Common myeloid progenitor, CD34-positive (primary cell): ENCODE results near the gene STAC.
"Not testable (repeated sequence)": the region's sequence is repeated elsewhere in the genome, so short reads cannot be mapped to it uniquely, and the experiment has no call there.

Experiments used
- CTCF ChIA-PET: fragments of 350-600 bp; sonication (Branson Sonifier 250); formaldehyde crosslinking; loops from one replicate; lab custom pipeline; 2021; ENCODE audit warnings: antibody characterized with exemption; lab: Charles Lee
- POLR2A ChIA-PET: fragments of 350-600 bp; sonication (Branson Sonifier 250); formaldehyde crosslinking; loops from one replicate; lab custom pipeline; 2021; ENCODE audit warnings: antibody characterized with exemption; lab: Charles Lee
- DNase-seq, 3 donors: peaks; one replicate each; pipeline versions ENCODE4 v3.0.0 to v3.0.0-alpha.2; 2013
- H3K27ac ChIP-seq, 2 experiments: 1 replicate in 1 of 2; 2 replicates in 1 of 2; pipeline ENCODE4 v1.7.0; 2013; ENCODE audit warnings: inconsistent platforms in 2 of 2, low read length in 2 of 2, mild to moderate bottlenecking in 2 of 2, low read depth in 1 of 2, moderate library complexity in 1 of 2; ENCODE audit not compliant: severe bottlenecking in 2 of 2, insufficient read depth in 1 of 2, poor library complexity in 1 of 2
- H3K27me3 ChIP-seq, 5 experiments: replicated peaks in 2 of 5; 1 replicate in 3 of 5; 2 replicates in 2 of 5; pipeline versions ENCODE4 v1.6.1 to v1.7.0; 2013; ENCODE audit warnings: low read length in 4 of 5, mild to moderate bottlenecking in 2 of 5, moderate library complexity in 2 of 5, inconsistent platforms in 1 of 5; ENCODE audit not compliant: insufficient read depth in 5 of 5, control insufficient read depth in 4 of 5
- H3K36me3 ChIP-seq, 4 experiments: 1 replicate in 2 of 4; 2 replicates in 2 of 4; pipeline versions ENCODE4 v1.6.1 to v1.7.0; 2013; ENCODE audit warnings: low read length in 3 of 4, control low read depth in 1 of 4, mild to moderate bottlenecking in 1 of 4; ENCODE audit not compliant: control insufficient read depth in 4 of 4, insufficient read depth in 4 of 4
- H3K4me1 ChIP-seq, 4 experiments: 1 replicate in 3 of 4; 2 replicates in 1 of 4; pipeline versions ENCODE4 v1.6.1 to v1.7.1; 2013; ENCODE audit warnings: low read length in 3 of 4, mild to moderate bottlenecking in 3 of 4, control low read depth in 1 of 4, inconsistent platforms in 1 of 4, moderate library complexity in 1 of 4; ENCODE audit not compliant: control insufficient read depth in 4 of 4, insufficient read depth in 4 of 4; ENCODE audit errors: control extremely low read depth in 1 of 4
- H3K4me3 ChIP-seq, 7 experiments: 1 replicate in 4 of 7; 2 replicates in 3 of 7; pipeline versions ENCODE4 v1.5.1 to v1.7.0; 2013; ENCODE audit warnings: mild to moderate bottlenecking in 7 of 7, low read length in 6 of 7, moderate library complexity in 6 of 7, inconsistent platforms in 2 of 7, low read depth in 2 of 7, control low read depth in 1 of 7; ENCODE audit not compliant: insufficient read depth in 4 of 7, control insufficient read depth in 1 of 7; ENCODE audit errors: extremely low read depth in 1 of 7
- H3K9me3 ChIP-seq, 5 experiments: 1 replicate in 4 of 5; 2 replicates in 1 of 5; pipeline versions ENCODE4 v1.6.1 to v1.7.1; 2013; ENCODE audit warnings: low read length in 4 of 5, mild to moderate bottlenecking in 2 of 5, inconsistent platforms in 1 of 5, low read depth in 1 of 5, moderate library complexity in 1 of 5; ENCODE audit not compliant: control insufficient read depth in 4 of 5, insufficient read depth in 2 of 5; ENCODE audit errors: control extremely low read depth in 1 of 5
- WGBS: methylation state at CpG from one replicate; pipeline ENCODE4 v1.1.5; 2013; ENCODE audit not compliant: insufficient coverage; 5-methylcytosine and 5-hydroxymethylcytosine counted together

The STAC gene

DNA sequence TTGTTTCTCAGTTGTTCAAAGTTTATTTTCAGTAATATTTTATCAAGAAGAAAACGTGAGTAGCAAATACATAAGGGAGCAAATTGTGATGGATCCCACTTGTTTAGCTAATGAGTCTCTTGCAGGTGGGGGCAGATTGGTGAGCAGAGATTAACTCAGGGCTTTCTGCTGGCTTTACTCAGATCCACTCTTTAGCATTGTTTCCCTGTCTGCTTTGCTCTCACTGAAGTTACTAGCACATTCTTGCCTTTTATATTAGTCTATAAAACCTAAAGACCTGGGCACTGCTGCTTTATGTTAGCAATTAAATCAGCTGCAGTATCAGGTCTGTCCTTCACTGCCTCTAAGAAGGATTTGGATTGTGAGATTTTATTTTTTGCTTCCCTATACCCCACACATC lies 71.5 kb downstream of the STAC start:
- WGBS = no CpG with 5 or more reads among the region's 1 CpG
- H3K27ac ChIP-seq = peak overlapping the region in 1 of 2 experiments; percentile 49
- DNase-seq = no peak
- peaks cover 0 to 6% (median 0%) of the 10 kb centered on the region in 4 experiments for H3K36me3 ChIP-seq
- ChIA-PET POLR2A (no interaction called here), CTCF (interaction anchor here (0.9 kb wide), 1 partner anchor 23 kb away, joined by 3 read pairs; no protein-coding TSS in a partner anchor)
- H3K9me3 ChIP-seq = no peaks in the 10 kb centered on the region
- H3K27me3 ChIP-seq = no peaks in the 10 kb centered on the region
- peaks cover 0 to 9% (median 0%) of the 10 kb centered on the region in 4 experiments for H3K4me1 ChIP-seq
- H3K4me3 ChIP-seq = no peak overlapping the region

GRCh38 chr3:36453213-36453612 lies 72.9 kb downstream of the STAC start:
- H3K4me1 ChIP-seq, H3K36me3 ChIP-seq, DNase-seq, H3K27me3 ChIP-seq, H3K4me3 ChIP-seq, H3K9me3 ChIP-seq, CTCF ChIA-PET, H3K27ac ChIP-seq: not testable (repeated sequence)
- POLR2A ChIA-PET = interaction anchor here (0.8 kb wide), 1 partner anchor 12 kb away, joined by 3 read pairs; no protein-coding TSS in a partner anchor
- 98% methylated on average over 18 of the region's 30 CpGs for WGBS

GRCh38 chr3:36453896-36454295 lies 73.6 kb downstream of the STAC start:
- H3K9me3 ChIP-seq, CTCF ChIA-PET, H3K4me1 ChIP-seq, H3K27ac ChIP-seq, H3K36me3 ChIP-seq, H3K27me3 ChIP-seq: not testable (repeated sequence)
- H3K4me3 ChIP-seq = peak overlapping the region in 1 of 7 experiments; percentile 33
- POLR2A ChIA-PET = interaction anchor here (0.8 kb wide), 1 partner anchor 13 kb away, joined by 3 read pairs; no protein-coding TSS in a partner anchor
- peak in 1 of 3 donors; percentile 21 for DNase-seq
- 100% methylated on average over 2 of the region's 6 CpGs for WGBS

DNA sequence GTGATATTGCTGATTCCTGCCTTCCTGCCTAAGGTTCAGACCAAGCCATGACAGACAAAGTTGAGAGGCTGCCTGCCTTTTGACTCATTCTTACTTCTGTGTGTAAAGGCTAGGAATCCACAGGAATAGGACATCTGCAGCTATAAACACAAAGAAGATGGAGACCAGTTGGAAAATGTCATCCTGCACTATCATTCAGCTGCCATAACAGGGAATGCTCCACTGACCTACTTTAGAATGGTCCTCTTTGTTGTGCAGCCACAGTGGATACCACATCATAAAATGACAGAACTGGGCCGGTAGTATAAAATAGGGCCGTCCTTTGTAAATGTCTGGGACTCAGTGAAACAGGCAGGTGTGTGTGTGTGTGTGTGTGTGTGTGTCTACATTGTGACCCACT lies 75.1 kb downstream of the STAC start:
- ChIA-PET POLR2A (no interaction called here), CTCF (no interaction called here)
- Histone ChIP-seq H3K4me3 (no peak overlapping the region), H3K36me3 (peaks cover 0 to 2% (median 0%) of the 10 kb centered on the region in 4 experiments), H3K27ac (no peak overlapping the region), H3K9me3 (no peaks in the 10 kb centered on the region), H3K27me3 (no peaks in the 10 kb centered on the region), H3K4me1 (peaks cover 0 to 9% (median 0%) of the 10 kb centered on the region in 4 experiments)
- DNase-seq = no peak
- WGBS = no CpG with 5 or more reads among the region's 2 CpGs

GRCh38 chr3:36456784-36457183 lies 76.5 kb downstream of the STAC start:
- CTCF ChIA-PET = no interaction called here
- Histone ChIP-seq H3K4me1 (peaks cover 0 to 9% (median 0%) of the 10 kb centered on the region in 4 experiments), H3K36me3 (peaks cover 0 to 2% (median 0%) of the 10 kb centered on the region in 4 experiments), H3K4me3 (no peak overlapping the region), H3K27ac (no peak overlapping the region), H3K27me3 (no peaks in the 10 kb centered on the region), H3K9me3 (no peaks in the 10 kb centered on the region)
- POLR2A ChIA-PET = no interaction called here
- WGBS = 97% methylated on average over 3 of the region's 4 CpGs
- no peak for DNase-seq

DNA sequence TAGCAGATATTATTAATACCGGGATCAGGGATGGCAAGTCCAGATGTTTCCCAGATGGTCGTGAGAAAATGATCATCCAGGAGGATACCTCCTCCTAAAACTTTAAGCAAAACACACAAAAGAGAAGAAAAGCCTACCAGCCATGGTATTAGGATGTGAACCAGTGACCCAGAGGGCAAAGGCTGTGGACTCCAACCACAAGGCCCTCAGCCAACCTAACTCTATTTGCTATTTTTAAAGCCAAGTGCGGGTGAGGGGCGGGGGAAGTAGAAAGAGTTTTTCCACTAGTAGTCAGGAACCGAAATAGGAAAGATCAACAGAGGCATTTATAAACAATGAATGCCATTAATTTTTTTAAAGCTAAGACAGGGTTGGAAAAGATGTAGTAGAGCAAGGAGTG lies 77.4 kb downstream of the STAC start:
- Histone ChIP-seq H3K4me1 (peaks cover 0 to 9% (median 0%) of the 10 kb centered on the region in 4 experiments), H3K9me3 (no peaks in the 10 kb centered on the region), H3K27me3 (no peaks in the 10 kb centered on the region), H3K36me3 (peaks cover 0 to 2% (median 0%) of the 10 kb centered on the region in 4 experiments), H3K4me3 (no peak overlapping the region), H3K27ac (no peak overlapping the region)
- POLR2A ChIA-PET = no interaction called here
- 100% methylated on average over 1 of the region's 5 CpGs for WGBS
- CTCF ChIA-PET = no interaction called here
- no peak for DNase-seq

DNA sequence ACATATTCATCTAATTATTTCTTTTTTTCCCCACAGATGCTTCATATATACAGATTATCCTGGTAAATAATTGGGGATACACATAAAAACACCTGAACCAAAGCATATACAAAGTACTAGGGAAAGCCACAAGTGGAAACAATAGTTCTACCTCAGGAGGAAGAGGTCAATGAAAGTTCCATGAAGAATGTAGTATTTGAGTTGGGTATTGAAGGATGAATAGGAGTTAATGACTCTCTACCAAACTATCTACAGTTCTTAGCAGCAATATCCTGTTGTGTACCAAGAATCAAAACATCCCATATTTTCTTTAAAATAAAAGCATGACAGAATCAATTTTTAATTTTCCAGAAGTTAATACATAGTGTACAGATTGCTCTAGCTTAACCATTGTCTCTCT lies 78.9 kb downstream of the STAC start:
- Histone ChIP-seq H3K4me1 (peaks cover 0 to 7% (median 0%) of the 10 kb centered on the region in 4 experiments), H3K4me3 (no peak overlapping the region), H3K27me3 (no peaks in the 10 kb centered on the region), H3K27ac (no peak overlapping the region), H3K36me3 (peaks cover 0 to 2% (median 0%) of the 10 kb centered on the region in 4 experiments), H3K9me3 (no peaks in the 10 kb centered on the region)
- POLR2A ChIA-PET = no interaction called here
- CTCF ChIA-PET = no interaction called here
- no peak for DNase-seq
